GM21717 (cell line): ENCODE measurements around the gene TECTB.

ENCODE experiments used
- ATAC-seq: cut with Tn5 transposase; IDR thresholded peaks from one replicate; pipeline ENCODE4 v1.9.1; 2021; ENCODE audit warnings: mild to moderate bottlenecking, moderate library complexity; ENCODE audit not compliant: unreplicated experiment

TECTB gene

DNA sequence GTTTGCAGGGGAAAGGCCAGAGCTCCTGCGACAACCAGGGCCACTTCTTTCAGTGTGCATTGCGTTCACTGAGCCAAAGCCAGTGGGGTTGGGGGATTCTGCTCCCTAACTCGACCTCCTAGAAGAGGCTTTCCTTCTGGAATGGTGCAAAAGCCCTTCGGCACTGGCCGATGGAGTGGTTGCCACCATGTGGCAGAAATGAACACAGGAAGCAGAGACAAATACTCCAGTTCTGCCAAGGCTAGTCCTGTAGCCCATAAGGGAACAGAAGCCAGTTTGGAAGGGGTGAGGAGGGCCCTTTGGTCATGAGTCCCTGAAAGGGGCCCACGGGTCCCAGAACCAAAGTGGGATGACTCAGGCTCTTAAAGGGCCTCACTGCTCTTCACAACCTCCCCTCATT, 61.1 kb downstream of the TECTB start:
- ATAC-seq = no peak

DNA sequence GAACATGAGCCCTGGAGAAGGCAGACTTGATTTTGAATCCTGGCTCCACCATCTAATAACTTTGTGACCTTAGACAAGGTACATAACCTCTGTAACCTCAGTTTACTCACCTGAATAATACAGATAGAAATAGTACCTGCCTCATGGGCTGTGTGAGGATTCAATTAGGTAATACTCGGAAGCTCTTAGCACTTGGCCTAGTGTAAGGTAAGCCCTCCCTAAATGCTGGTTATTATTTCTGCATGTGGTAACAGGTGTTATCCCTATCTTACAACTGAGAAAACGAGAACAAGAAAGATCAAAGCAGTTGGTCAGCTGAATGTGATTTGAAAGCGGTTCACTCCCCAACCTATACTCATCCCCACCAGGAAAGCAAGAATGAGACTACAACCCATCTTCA, 62.0 kb downstream of the TECTB start:
- ATAC-seq = no peak

GRCh38 chr10:112345743-112346142, 62.5 kb downstream of the TECTB start:
- no peak for ATAC-seq

DNA sequence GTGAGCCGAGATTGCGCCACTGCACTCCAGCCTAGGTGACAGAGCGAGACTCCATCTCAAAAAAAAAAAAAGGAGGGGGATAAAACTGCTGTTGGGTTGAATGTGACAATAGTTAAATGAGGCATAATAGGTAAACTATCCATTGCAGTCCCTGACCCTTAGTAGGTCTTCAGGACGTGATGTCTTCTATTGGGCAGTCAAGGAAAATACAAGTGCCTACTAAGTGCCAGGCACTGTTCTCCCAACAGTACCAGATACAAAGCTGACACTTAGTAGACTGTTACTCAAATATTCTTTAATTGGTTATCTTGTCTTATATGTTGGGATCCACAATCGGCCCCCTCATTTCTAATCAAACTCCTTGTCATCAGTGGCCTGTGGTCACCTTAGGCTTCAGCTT, 63.6 kb downstream of the TECTB start:
- ATAC-seq = no peak

- ATAC-seq = no peak
Measured at GRCh38 chr10:112347709-112348671, 64.8 kb downstream of the TECTB start.

GRCh38 chr10:112348759-112349158, 65.6 kb downstream of the TECTB start:
- no peak for ATAC-seq

GRCh38 chr10:112349521-112350085, 66.4 kb downstream of the TECTB start:
- ATAC-seq = no peak

GRCh38 chr10:112351146-112351545, 67.9 kb downstream of the TECTB start:
- no peak for ATAC-seq

- no peak for ATAC-seq
Measured at GRCh38 chr10:112352044-112352443, 68.8 kb downstream of the TECTB start.

DNA sequence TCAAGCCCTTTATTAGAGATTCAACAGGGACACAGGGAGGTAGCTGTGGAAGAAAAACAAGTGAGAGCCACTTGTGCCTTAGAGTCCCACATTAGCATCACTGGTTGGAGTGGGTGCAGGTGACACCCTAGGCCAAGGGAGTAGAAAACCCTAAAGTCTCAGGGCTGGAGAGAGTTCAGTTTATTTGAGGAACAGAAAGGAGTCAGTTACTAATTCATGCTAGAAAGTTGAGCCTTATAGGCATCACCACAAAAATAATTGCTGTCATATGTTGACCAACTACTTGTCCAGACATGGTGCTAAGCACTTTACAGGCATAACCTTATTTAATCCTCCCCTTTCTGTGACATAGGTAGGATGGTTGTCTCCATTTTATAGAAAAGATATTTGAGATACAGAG, 69.8 kb downstream of the TECTB start:
- no peak for ATAC-seq
